ENCODE results near the gene LYL1.

The LYL1 gene

DNA sequence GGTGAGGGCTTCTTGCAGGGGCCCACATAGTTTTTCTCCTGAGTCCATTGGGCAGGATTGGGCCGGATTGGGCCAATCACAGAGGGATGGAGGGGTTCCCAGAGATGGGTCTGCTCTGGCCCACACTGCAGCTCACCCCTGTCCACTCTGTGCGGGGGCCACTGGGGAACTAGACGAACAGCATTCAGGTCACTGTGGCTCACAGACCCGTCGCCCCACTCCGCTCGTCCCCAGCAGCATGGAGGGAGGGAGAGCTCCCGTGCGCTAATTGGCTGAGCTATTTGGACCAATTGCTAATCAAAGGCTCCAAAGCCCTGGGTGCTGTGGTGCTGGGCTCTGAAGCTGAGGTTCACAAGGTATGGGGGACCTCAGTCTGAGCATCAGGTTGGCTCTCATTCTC, 26.7 kb upstream of the LYL1 start:
- DNase-seq (ENCODE audit: low spot score) = no peak

GRCh38 chr19:13128583-13128982, 25.9 kb upstream of the LYL1 start:
- no peak for DNase-seq (ENCODE audit: low spot score)

GRCh38 chr19:13127811-13128575, 25.3 kb upstream of the LYL1 start:
- no peak for DNase-seq (ENCODE audit: low spot score)

GRCh38 chr19:13127051-13127450, 24.4 kb upstream of the LYL1 start:
- DNase-seq (ENCODE audit: low spot score) = no peak

GRCh38 chr19:13122980-13123957, 20.6 kb upstream of the LYL1 start:
- DNase-seq (ENCODE audit: low spot score) = no peak

GRCh38 chr19:13122275-13122878, 19.7 kb upstream of the LYL1 start:
- no peak for DNase-seq (ENCODE audit: low spot score)

GRCh38 chr19:13121551-13122274, 19.1 kb upstream of the LYL1 start:
- no peak for DNase-seq (ENCODE audit: low spot score)

DNA sequence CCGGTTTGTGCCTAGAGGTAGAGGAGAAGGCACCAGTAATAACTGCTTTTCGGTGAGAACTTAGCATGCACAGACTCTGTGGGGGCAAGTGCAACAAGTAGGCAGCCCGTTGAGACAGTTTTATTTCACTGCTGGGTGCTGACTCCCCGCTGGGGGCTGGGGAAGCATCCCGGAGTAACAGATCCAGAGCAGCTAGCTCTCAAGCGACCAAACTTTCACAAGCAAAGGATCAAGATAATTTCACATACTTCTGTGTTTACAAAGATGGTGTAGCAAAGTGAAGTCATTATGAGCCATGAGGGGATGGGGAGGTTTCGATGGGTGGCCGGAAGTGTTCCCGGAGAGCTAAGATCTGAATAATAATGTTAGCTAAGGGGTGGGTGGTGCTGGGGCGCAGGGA, 18.2 kb upstream of the LYL1 start:
- DNase-seq (ENCODE audit: low spot score) = no peak

DNA sequence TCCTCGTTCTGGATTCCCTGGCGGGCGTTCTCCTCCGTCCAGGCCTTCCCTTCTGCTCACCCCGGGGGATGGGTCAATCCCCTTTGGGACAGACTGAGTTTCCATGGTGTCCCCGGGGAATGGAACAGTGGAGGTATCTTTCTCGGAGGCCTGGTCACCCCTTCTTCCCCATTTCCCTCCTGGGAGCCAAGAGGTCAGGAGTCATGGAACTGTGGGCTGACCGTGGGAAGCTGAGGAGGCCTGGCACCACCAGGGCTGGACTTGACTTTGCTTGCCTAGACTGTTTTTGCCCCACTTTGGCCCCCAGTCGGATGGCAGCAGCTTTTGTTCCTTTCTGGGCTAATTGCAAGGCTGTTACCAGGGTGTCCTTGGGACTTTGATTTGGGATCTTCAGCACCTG, 17.4 kb upstream of the LYL1 start:
- DNase-seq (ENCODE audit: low spot score) = no peak

DNA sequence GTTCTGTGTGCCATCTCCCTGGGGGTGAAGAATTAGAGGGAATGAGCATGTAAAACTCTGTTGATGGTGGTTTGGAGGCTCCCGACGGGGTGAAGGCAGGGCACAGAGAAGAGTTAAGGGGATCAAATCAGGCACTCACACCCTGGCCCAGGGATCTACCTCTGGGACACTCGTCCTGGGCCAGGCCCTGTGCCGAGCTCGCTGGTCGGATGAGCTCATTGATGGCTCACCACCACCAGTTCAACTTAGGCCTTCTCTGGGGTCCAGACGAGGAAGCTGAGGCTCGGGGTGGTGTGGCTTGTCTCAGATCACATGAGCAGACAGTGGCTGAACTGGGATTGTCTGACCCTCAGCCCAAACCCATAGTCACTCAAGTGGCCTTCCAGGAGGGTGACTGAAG, 17.0 kb upstream of the LYL1 start:
- no peak for DNase-seq (ENCODE audit: low spot score)

- DNase-seq (ENCODE audit: low spot score) = peak; percentile 15
Measured at GRCh38 chr19:13118424-13119193, 16.0 kb upstream of the LYL1 start.

- DNase-seq (ENCODE audit: low spot score) = peak; percentile 94
Measured at GRCh38 chr19:13117772-13118423, 15.2 kb upstream of the LYL1 start, which contains the start of gene NACC1. Gene NACC1, plus strand, starts transcription at chr19:13118264. Its CDS starts 16,944 bp downstream, at chr19:13135208.

GRCh38 chr19:13117176-13117771, 14.6 kb upstream of the LYL1 start:
- no peak for DNase-seq (ENCODE audit: low spot score)

GRCh38 chr19:13116282-13117175, 13.9 kb upstream of the LYL1 start, which contains the start of gene TRMT1:
Gene TRMT1, minus strand, starts transcription at chr19:13116740. Its CDS starts 341 bp downstream, at chr19:13116399.
- DNase-seq (ENCODE audit: low spot score) = peak; percentile 93

DNA sequence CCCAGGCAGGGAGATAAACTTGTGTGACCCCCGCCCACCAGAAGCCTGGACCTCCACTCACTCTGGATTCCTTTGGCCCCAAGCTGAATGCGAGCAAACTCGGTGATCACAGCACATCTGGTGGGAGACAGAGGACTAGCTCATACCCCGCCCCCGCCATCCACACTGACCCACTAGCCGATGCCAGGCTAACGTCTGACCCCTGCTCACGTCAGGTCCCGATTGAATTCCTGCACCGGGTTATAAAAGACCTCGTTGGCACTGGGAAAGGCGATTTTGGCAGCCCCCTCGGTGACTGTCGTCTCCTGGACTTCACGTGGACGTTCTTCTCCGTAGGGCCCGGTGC, 13.3 kb upstream of the LYL1 start:
- no peak for DNase-seq (ENCODE audit: low spot score)

DNA sequence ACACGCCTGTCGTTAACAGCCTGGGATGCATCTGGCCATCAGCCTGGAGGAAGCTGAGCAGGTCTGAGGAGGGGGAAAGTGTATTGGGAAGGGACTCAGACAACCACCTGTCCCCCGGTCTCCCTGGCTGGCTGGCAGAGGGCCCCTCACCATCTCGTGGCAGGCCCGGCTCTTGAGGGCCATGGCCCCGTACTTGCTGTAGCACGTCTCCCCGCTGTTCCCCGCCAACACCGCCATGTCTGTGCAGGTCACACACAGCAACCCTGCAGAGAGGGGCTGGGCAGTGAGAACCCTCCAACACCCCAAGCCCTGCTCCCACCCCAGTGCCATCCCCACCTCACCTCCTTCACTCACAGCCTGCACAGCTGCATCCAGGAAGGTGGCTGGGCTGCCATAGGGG, 9.9 kb upstream of the LYL1 start:
- DNase-seq (ENCODE audit: low spot score) = no peak

DNA sequence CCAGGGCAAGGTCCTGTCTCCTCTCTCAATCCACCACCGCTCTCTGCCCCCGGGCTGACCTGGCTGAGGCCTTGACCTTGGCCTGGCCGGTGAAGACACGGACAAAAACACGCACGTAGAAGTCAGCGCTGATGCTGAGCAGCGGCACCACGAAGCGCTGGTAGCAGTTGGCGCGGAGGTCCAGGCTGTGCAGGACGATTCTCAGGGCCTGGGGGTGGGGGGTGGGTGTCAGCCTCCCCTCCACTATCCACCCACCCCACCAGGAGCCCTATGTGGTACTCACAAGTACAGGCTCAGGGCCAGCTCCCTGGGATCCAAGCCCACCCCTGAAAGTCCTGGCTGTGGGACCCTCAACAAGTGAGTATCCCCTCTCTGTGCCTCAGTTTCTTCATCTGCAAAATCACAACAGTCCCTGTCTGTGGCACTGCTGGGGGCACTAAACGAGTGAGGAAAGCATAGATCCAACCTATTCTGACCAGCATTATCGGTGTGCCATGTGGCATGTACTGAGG, 7.5 kb upstream of the LYL1 start:
- DNase-seq (ENCODE audit: low spot score) = no peak

DNA sequence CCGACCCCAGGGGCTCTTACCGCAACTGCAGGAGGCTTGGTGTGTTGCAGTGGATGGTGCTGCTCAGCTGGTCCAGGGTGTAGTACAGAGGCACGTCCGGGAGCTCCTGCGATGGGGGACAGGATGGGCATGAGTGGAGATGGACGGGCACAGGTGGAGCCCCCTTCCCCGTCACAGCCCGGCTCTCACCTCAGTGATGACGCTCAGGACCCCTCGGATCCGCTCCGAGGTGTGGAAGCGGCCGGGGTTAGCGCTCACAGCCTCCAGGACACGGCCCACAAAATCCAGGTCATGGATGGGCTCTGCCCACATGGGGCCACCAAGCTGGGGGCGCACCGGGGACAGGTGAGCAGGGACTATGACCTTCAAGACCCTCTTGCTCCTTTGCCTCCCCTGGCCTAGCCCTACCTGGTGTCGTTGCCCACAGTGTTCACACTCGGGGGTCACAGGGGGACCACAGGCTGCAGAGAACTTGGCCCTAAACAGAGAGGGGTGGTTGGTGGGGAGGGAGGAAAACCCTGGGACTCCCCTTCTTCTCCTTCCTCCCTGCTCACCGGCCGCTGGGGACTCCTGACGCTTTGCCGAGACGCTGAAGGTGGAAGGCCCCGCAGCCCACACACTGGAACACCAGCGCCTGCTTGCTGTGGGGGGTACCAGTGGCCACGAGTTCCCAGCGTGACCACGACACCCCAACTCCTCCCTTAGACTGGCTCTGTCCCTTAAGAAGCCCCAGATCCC, 6.9 kb upstream of the LYL1 start:
- DNase-seq (ENCODE audit: low spot score) = no peak
